Vagina (tissue), 2 donors: ENCODE data around the gene WDFY1.
A peak's percentile ranks its signal among the peaks of the same experiment; 100 is the strongest.

Source experiments
- POLR2A ChIP-seq, 2 donors: fragments of 450-650 bp; IDR thresholded peaks; one replicate each; pipeline ENCODE4 v1.6.1; 2017; ENCODE audit warnings: antibody characterized with exemption in 2 of 2, mild to moderate bottlenecking in 2 of 2, moderate library complexity in 2 of 2
- POLR2AphosphoS5 ChIP-seq, 2 donors: sonication (generic); formaldehyde crosslinking; IDR thresholded peaks; one replicate each; pipeline ENCODE4 v1.9.0; 2017; ENCODE audit warnings: antibody characterized with exemption in 2 of 2, mild to moderate bottlenecking in 2 of 2, low read depth in 1 of 2; ENCODE audit not compliant: insufficient read depth in 1 of 2

- TF ChIP-seq POLR2AphosphoS5 (IDR thresholded peaks at IDR 0.05; ENCODE audit: insufficient read depth in 1 of 2, low read depth in 1 of 2) (peak; percentile 95 to 96), POLR2A (IDR thresholded peaks at IDR 0.05) (peak in 1 of 2 donors; percentile 52)
Observed at GRCh38 chr2:223957092-223957851, 12.1 kb upstream of the WDFY1 start, which contains the start of gene MRPL44.
